Measurements from ENCODE around the gene LRRC75B.
A peak's percentile ranks its signal among the peaks of the same experiment; 100 is the strongest.
"Not testable (repeated sequence)": the region's sequence is repeated elsewhere in the genome, so short reads cannot be mapped to it uniquely, and the experiment has no call there.

LRRC75B gene, protein sequence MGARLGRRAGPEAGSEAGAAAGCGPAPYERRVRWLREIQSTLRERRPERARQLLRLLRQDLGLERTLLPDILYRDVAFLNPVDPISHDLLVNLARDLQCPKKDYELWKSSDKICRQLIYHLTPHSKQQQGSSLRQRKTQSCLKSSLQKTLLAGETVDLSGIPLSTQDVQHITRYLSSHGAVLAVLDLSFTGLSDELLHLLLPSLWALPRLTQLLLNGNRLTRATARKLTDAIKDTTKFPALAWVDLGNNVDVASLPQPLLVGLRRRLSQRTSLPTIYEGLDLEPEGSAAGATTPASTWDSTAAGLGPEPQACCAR

DNA sequence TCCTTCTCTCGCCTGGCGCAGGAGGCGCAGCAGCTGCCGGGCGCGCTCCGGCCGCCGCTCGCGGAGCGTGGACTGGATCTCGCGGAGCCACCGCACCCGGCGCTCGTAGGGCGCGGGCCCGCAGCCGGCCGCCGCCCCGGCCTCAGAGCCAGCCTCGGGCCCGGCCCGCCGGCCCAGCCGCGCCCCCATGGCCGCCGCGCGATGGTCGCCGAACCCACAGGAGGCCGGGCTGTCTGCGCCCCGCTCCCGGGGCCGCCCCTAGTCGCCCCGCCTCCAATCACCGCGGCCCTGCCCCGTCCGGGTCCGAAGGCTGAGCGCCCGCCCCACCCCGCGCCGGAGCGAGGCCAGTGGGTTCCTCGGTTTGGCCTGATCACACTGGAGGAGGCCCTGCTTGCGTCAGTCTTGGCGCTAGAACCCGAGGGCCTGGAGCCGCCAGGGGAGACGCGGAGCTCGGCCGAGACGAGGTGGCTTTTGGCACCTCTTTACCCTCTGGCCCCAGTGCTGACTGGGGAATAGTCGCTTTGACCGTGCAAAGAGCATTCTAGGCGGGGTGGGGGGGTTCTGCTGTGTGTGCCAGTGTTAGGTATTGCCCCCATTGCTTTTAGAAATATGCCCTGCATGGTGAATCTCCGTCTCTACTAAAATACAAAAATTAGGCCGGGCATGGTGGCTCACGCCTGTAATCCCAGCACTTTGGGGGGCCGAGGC, at the start of gene LRRC75B:
Gene LRRC75B (minus strand): TSS at position 223 of the 708 bp plus-strand sequence. CDS start 34 bp downstream, at position 189.
- TF ChIP-seq ZFX (IDR thresholded peaks at IDR 0.05; ENCODE audit: borderline replicate concordance), result no peak
- TF ChIP-seq, protein P1, sequence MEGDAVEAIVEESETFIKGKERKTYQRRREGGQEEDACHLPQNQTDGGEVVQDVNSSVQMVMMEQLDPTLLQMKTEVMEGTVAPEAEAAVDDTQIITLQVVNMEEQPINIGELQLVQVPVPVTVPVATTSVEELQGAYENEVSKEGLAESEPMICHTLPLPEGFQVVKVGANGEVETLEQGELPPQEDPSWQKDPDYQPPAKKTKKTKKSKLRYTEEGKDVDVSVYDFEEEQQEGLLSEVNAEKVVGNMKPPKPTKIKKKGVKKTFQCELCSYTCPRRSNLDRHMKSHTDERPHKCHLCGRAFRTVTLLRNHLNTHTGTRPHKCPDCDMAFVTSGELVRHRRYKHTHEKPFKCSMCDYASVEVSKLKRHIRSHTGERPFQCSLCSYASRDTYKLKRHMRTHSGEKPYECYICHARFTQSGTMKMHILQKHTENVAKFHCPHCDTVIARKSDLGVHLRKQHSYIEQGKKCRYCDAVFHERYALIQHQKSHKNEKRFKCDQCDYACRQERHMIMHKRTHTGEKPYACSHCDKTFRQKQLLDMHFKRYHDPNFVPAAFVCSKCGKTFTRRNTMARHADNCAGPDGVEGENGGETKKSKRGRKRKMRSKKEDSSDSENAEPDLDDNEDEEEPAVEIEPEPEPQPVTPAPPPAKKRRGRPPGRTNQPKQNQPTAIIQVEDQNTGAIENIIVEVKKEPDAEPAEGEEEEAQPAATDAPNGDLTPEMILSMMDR (IDR thresholded peaks at IDR 0.05), result no peak

DNA sequence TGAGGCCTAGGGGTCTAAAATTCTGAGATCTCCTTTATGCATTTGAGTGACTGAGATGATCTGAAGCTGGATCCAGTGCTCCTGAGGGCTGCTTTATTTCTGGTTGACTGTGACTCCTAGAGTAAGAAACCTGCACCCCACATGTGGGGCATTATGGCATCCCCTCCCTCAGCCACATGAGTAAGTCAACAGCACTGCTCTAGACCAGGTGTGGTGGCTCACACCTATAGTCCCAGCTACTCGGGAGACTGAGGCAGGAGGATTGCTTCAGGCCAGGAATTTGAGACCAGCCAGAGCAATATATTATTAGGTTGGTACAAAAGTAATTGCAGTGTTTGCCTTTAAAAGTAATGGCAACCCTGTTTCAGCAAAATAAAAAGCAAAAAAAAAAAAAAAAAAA, 49.4 kb upstream of the LRRC75B start:
- H3K27ac ChIP-seq, result not testable (repeated sequence)

More for the DNA sequence above, at the start of gene LRRC75B:
- H3K27ac ChIP-seq, result peak within 1 kb of the TSS; percentile 76

GRCh38 chr22:24636513-24636912, 43.6 kb upstream of the LRRC75B start:
- H3K27ac ChIP-seq, result not testable (repeated sequence)

DNA sequence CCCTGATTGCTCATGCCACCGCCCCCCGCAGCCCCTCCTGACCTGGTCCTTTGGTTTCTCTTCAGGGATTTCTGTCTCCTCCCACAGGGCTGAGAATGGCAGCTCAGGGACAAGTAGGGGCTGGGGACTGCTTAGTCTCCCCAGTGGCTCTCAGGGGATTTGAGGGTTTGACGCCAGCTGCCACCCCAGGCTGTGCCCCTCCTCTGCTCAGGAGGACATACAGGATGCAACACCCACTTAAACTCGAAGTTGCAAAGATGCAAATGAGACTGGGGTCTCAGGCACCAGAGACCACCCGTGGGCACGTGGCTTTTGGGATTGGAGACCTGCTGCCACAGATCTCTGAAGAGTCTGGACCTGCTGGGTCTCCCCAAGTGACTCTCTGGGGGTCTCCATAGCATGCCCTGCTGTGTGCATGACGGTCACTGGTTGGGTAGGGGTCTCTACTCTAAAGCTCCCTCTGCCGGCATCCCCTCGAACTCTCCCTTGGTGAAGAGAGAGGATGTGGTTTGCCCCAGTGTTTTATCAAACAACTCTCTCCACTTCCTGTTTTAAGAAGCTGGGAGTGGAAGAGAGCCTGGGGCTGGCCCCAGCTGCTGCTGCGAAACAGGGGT, 42.0 kb upstream of the LRRC75B start:
- not testable (repeated sequence) for H3K27ac ChIP-seq

GRCh38 chr22:24633231-24634023, 40.6 kb upstream of the LRRC75B start:
- not testable (repeated sequence) for H3K27ac ChIP-seq

GRCh38 chr22:24632642-24633041, 39.8 kb upstream of the LRRC75B start:
- H3K27ac ChIP-seq, result not testable (repeated sequence)

DNA sequence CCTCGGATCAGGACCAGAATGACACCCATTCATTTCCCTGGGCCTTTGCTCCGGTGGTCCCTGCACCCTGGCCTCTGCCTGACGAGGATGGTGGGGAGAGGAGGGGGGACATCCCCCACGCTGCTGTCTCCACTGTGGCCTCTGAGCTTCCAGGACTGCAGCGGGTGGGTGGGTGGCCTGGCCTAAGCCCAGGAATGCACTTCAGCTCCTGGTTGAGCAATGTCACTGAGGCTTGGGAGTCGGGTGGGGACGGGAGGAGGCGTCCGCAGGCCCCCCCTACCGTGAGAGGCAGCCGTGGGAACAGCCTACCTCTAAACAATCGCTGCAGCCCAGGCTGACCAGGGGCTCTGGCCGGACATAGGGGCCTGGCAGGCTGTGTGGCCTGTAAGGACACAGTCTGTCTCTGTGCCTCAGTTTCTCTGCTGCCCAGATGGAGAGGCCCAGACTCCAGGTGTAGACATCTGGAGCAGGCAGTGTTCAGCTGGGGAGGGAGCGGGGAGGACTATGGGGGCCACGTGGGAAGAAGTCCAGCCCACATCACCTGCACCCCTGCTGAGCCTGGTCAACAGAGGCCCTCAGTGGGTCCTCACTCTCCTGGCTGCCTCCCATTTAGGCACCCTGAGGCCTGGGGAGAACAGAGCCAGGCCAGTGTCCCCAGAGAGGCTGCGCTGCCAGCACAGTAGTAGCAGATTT, 38.7 kb upstream of the LRRC75B start:
- not testable (repeated sequence) for H3K27ac ChIP-seq

DNA sequence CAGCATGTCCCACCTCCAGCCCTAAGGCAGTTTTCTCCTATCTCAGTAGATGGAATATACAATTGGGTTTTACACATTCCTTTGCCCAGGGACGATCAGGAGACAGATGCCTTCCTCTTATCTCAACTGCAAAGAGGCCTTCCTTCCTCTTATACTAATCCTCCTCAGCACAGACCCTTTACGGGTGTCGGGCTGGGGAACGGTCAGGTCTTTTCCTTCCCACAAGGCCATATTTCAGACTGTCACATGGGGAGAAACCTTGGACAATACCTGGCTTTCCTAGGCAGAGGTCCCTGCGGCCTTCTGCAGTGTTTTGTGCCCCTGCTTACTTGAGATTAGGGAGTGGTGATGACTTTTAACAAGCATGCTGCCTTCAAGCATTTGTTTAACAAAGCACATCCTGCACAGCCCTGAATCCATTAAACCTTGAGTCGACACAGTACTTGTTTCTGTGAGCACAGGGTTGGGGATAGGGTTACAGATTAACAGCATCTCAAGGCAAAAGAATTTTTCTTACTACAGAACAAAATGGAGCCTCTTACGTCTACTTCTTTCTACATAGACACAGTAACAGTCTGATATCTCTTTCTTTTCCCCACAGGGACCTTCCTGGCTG, 38.0 kb upstream of the LRRC75B start:
- H3K27ac ChIP-seq, result not testable (repeated sequence)

- not testable (repeated sequence) for H3K27ac ChIP-seq
- TF ChIP-seq, protein P1 (IDR thresholded peaks at IDR 0.05), result peak; percentile 45
These were observed 36.2 kb upstream of the LRRC75B start for GRCh38 chr22:24629069-24629468.

DNA sequence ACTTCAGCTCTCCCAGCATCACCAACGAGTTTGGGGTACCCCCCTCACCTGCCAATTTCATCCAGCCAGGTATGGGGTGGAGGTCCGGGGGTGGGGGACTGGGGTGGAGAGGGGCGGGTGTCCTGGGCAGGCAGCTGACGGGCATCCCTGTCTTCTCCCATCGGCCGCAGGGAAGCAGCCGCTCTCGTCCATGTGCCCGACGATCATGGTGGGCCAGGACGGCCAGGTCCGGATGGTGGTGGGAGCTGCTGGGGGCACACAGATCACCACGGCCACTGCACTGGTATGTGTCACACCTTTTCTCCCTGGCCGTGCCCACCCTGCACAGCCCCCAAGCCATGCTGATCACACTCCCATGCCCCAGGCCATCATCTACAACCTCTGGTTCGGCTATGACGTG, 35.0 kb upstream of the LRRC75B start:
- H3K27ac ChIP-seq, result not testable (repeated sequence)

DNA sequence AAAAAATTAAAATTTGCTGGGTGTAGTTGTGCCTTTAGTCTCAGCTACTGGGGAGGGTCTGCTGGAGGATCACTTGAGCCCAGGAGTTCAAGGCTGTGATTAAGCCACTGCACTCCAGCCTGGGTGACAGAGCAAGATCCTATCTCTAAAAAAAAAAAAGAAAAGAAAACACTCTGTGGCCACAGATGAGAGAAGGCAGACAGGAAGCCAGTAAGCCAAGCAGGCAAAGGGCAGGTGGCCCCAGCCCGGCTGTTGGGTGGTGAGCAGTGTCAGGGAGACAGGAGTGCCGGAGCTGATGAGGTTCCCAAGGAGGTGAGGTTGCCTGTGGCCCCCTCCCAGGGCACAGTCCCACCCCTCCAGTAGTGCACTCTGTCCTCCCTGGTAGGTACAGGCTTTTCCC, 29.7 kb upstream of the LRRC75B start:
- not testable (repeated sequence) for H3K27ac ChIP-seq

GRCh38 chr22:24621244-24621643, 28.4 kb upstream of the LRRC75B start:
- TF ChIP-seq, protein P1 (IDR thresholded peaks at IDR 0.05), result 0 out of 2 replicates have a peak, but pooled peaks have one; percentile 8
- not testable (repeated sequence) for H3K27ac ChIP-seq

DNA sequence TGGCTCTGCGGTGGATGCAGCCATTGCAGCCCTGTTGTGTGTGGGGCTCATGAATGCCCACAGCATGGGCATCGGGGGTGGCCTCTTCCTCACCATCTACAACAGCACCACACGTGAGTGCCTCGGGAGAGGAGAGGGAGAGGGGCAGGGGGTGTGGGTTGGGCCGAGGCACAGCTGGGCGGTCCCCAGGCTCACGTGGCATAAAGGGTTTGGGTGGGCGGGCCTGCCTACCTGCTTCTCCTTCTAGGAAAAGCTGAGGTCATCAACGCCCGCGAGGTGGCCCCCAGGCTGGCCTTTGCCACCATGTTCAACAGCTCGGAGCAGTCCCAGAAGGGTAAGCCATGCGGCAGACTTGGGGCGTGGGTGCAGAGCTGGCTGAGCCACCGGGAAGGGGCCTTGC, 21.9 kb upstream of the LRRC75B start:
- not testable (repeated sequence) for H3K27ac ChIP-seq

DNA sequence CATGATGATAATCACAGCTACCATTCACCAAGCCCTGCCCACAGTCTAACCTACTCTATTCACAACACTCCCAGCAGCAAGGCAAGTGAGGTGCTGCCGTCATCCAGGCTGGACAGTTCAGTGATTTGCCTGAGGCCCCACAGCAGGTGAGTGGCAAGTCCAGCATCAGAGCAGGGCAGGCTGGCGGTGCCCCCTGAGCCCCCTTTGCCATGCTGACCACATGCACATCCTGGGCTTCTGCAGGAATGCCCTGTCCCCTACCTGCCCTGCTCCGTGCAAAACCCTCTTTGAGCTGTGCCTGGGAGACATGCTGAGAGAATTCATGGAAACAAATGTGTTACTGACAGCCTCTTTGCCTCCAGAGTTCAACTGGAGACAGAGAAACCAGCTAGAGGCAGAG, 17.0 kb upstream of the LRRC75B start:
- H3K27ac ChIP-seq, result not testable (repeated sequence)

DNA sequence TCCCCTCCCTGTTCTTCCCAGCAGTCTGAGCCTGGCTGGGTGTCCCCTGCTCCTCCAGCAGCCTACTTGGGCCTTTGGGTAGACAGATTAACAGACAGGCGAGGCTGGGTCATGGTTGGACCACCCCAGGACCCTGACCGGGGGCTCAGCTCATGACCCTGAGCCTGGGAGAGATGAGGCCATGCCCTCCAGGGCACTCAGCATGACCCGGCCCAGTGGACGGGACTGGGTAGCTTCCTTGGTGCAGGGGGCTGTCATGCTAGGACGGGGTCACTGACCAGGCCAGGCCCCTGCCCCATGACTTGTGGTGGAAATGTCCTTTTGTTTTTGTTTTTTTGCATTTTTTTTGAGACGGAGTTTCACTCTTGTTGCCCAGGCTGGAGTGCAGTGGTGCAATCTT, 15.5 kb upstream of the LRRC75B start:
- not testable (repeated sequence) for H3K27ac ChIP-seq

Measured in 22Rv1 (cell line).